Measurements from ENCODE around the gene PLXNB2. TPM values are rescaled to one million over a fixed set of nuclear protein-coding genes. Genes with fewer than 3 reads are reported as not detected.

The PLXNB2 gene
- total RNA-seq, 4 donors from 2014 or later: 93.2 to 207 (median 102) TPM

DNA sequence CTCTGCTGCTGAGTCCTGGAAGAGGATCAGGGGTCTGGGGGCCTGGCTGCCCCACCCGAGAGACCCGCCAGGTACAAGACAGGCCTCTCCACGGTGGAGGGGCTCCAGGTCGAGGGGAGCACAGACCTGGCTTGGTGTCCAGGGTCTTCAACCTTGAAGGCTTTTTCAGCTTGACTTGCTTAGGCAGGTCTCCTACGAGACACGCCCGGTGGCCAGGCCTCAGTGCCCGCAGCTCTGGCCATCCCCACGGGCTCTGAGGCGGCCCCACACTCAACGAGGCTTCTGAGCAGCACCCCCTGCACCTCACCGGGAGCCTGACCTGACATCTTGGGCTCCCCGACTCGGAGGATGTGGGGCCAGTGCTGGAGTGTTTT lies 6.6 kb upstream of the PLXNB2 start:
- H3K36me3 ChIP-seq: peaks cover 0 to 10% of the 10 kb centered on the region in 2 donors
- peak overlapping the region in 1 of 2 donors; percentile 12 for H3K4me3 ChIP-seq
- TF ChIP-seq, protein P1, sequence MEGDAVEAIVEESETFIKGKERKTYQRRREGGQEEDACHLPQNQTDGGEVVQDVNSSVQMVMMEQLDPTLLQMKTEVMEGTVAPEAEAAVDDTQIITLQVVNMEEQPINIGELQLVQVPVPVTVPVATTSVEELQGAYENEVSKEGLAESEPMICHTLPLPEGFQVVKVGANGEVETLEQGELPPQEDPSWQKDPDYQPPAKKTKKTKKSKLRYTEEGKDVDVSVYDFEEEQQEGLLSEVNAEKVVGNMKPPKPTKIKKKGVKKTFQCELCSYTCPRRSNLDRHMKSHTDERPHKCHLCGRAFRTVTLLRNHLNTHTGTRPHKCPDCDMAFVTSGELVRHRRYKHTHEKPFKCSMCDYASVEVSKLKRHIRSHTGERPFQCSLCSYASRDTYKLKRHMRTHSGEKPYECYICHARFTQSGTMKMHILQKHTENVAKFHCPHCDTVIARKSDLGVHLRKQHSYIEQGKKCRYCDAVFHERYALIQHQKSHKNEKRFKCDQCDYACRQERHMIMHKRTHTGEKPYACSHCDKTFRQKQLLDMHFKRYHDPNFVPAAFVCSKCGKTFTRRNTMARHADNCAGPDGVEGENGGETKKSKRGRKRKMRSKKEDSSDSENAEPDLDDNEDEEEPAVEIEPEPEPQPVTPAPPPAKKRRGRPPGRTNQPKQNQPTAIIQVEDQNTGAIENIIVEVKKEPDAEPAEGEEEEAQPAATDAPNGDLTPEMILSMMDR (IDR thresholded peaks at IDR 0.05): no peak
- no peak for TF ChIP-seq POLR2AphosphoS5 (IDR thresholded peaks at IDR 0.05)
- no peak for TF ChIP-seq EP300 (IDR thresholded peaks at IDR 0.05)
- no peak for TF ChIP-seq POLR2A (IDR thresholded peaks at IDR 0.05)
- no peak overlapping the region for H3K27ac ChIP-seq
- no peaks in the 10 kb centered on the region for H3K9me3 ChIP-seq
- ATAC-seq: no peak
- WGBS, 2 donors (ENCODE audit: low coverage in 1 of 2): 80% methylated on average over 1 of the region's 14 CpGs; no CpG with 5 or more reads in 1 of the 2 donors
- H3K27me3 ChIP-seq: no peaks in the 10 kb centered on the region
- peaks cover 0 to 17% (median 3%) of the 10 kb centered on the region in 3 donors for H3K4me1 ChIP-seq

DNA sequence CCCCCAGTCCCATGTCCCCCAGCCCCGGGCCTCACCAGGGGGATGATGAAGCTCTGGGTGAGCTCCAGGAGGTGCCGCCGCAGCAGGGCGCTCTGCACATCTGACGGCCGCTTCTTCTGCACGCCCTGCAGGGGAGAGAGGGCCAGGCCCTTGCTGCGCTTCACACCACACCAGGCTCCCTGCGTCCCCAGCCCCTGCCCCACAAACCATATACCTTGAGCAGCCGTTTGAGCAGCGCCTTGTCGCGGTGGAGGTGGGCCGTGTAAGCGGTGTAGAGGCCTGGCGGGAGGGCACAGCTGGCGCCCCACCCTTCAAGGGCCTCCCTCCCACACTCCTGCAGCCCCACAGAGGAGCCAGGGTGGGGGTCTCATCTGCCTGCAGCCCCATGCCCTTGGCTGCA lies 6.2 kb upstream of the PLXNB2 start:
- TF ChIP-seq, protein P1 (IDR thresholded peaks at IDR 0.05): no peak
- TF ChIP-seq POLR2AphosphoS5 (IDR thresholded peaks at IDR 0.05) (no peak), POLR2A (IDR thresholded peaks at IDR 0.05) (no peak), EP300 (IDR thresholded peaks at IDR 0.05) (no peak)
- Histone ChIP-seq H3K27ac (no peak overlapping the region), H3K27me3 (no peaks in the 10 kb centered on the region), H3K4me3 (no peak overlapping the region), H3K4me1 (peaks cover 0 to 21% (median 8%) of the 10 kb centered on the region in 3 donors), H3K9me3 (no peaks in the 10 kb centered on the region), H3K36me3 (peaks cover 0 to 10% of the 10 kb centered on the region in 2 donors)
- WGBS, 2 donors (ENCODE audit: low coverage in 1 of 2): no CpG with 5 or more reads among the region's 17 CpGs
- no peak for ATAC-seq

DNA sequence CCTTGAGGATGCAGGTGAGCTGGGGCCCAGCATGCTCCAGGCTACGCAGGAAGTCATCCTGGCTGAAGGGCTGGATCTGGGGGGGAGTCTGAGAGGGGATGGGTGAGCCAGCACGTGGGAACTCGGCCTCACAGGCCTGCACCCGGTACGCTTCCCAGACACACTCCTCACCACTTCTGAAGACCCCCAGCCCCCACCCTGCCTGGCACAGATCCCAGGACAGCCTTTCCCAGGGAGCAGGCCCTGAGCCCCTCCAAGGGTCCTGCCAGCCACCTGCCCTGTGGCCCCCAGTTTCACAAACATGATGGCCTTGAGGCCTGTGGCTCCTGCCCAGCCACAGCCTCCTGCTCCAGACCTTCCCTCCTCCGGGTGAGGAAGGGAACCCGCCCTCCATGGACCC lies 5.6 kb upstream of the PLXNB2 start:
- TF ChIP-seq POLR2A (IDR thresholded peaks at IDR 0.05) (no peak), POLR2AphosphoS5 (IDR thresholded peaks at IDR 0.05) (no peak), EP300 (IDR thresholded peaks at IDR 0.05) (no peak)
- TF ChIP-seq, protein P1 (IDR thresholded peaks at IDR 0.05): no peak
- H3K4me1 ChIP-seq: peaks cover 0 to 27% (median 14%) of the 10 kb centered on the region in 3 donors
- no peaks in the 10 kb centered on the region for H3K27me3 ChIP-seq
- no peak for ATAC-seq
- peaks cover 0 to 10% of the 10 kb centered on the region in 2 donors for H3K36me3 ChIP-seq
- no peak overlapping the region for H3K27ac ChIP-seq
- 73 to 93% methylated on average over 3 to 5 of the region's 7 CpGs for WGBS, 2 donors (ENCODE audit: low coverage in 1 of 2)
- no peak overlapping the region for H3K4me3 ChIP-seq
- H3K9me3 ChIP-seq: no peaks in the 10 kb centered on the region

DNA sequence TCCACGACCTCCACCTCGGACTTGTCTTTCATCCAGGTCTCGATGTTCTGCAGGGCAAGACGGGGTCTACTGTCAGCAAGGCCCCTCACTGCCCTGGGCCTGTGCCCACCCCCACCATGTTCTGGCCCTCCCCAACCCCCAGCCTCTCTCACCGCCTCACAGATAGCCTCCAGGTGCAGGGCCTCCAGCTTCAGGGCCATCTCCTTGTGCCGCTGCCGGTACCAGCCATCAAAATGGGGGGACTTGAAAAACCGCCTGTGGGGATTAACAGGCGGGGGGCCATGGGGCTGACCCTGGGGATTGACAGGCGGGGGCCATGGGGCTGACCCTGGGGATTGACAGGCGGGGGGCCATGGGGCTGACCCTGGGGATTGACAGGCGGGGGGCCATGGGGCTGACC lies 4.9 kb upstream of the PLXNB2 start:
- H3K27me3 ChIP-seq: no peaks in the 10 kb centered on the region
- no peaks in the 10 kb centered on the region for H3K9me3 ChIP-seq
- H3K4me1 ChIP-seq: peaks cover 0 to 31% (median 17%) of the 10 kb centered on the region in 3 donors
- TF ChIP-seq EP300 (IDR thresholded peaks at IDR 0.05): no peak
- TF ChIP-seq, protein P1 (IDR thresholded peaks at IDR 0.05): no peak
- no peak for TF ChIP-seq POLR2AphosphoS5 (IDR thresholded peaks at IDR 0.05)
- TF ChIP-seq POLR2A (IDR thresholded peaks at IDR 0.05): no peak
- WGBS, 2 donors (ENCODE audit: low coverage in 1 of 2): no CpG with 5 or more reads among the region's 12 CpGs
- H3K4me3 ChIP-seq: no peak overlapping the region
- H3K36me3 ChIP-seq: peaks cover 0 to 10% of the 10 kb centered on the region in 2 donors
- no peak for ATAC-seq
- no peak overlapping the region for H3K27ac ChIP-seq

DNA sequence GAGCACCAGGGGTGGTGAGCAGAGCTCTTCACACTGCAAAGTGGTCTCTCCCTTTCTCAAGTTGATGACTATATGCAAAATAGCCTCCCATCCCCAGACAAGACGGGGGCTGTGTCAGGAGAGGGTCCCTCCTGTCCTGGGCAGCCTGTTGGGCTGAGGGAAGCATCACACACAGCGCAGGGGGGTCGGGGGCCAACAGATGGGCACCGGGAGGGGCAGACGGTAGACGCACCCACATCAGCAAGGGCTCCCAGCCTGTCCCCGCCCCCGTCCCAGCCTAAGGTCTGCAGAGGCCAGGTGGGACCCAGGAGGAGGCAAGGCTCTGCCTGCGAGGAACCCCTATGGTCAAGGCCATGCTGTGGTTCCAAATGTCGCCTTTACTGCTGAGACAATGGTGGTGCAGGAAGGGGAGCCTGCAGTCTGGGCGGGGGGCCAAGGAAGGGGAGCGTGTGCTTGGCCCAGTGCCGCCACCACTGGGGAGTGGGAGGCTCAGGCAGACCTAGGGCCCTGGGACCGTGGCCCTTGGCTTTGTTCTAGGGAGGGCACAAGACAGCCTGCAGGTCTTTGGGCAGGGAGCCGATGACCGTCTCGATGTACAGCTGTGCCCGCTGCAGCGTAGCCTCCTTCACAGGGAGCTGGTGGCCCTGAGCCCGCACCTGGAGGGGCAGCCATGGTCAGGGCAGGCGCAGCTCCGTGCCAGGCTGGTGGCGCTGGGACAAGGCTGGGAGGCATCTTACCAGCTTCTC lies 4.3 kb upstream of the PLXNB2 start:
- Histone ChIP-seq H3K4me3 (no peak overlapping the region), H3K27ac (no peak overlapping the region), H3K4me1 (peaks cover 0 to 32% (median 17%) of the 10 kb centered on the region in 3 donors), H3K36me3 (peaks cover 0 to 10% of the 10 kb centered on the region in 2 donors), H3K9me3 (no peaks in the 10 kb centered on the region), H3K27me3 (no peaks in the 10 kb centered on the region)
- TF ChIP-seq EP300 (IDR thresholded peaks at IDR 0.05) (no peak), POLR2A (IDR thresholded peaks at IDR 0.05) (no peak)
- TF ChIP-seq, protein P1 (IDR thresholded peaks at IDR 0.05): no peak
- 90% methylated on average over 2 of the region's 23 CpGs; no CpG with 5 or more reads in 1 of the 2 donors for whole genome bisulfite sequencing, 2 donors (ENCODE audit: low coverage in 1 of 2)
- no peak for ATAC-seq

Measured in gastroesophageal sphincter (tissue), 4 donors.